Jurkat, Clone E6-1 (cell line): ENCODE measurements around the gene CDH23.

Source experiments
- DNase-seq: peaks from one replicate; pipeline ENCODE4 v3.0.0-alpha.2; 2011; ENCODE audit warnings: low read depth, low spot score
- H3K4me3 ChIP-seq: 2 replicates; pipeline ENCODE4 v1.5.1; 2011; ENCODE audit warnings: mild to moderate bottlenecking, low read length, control low read depth, moderate library complexity

CDH23 gene

DNA sequence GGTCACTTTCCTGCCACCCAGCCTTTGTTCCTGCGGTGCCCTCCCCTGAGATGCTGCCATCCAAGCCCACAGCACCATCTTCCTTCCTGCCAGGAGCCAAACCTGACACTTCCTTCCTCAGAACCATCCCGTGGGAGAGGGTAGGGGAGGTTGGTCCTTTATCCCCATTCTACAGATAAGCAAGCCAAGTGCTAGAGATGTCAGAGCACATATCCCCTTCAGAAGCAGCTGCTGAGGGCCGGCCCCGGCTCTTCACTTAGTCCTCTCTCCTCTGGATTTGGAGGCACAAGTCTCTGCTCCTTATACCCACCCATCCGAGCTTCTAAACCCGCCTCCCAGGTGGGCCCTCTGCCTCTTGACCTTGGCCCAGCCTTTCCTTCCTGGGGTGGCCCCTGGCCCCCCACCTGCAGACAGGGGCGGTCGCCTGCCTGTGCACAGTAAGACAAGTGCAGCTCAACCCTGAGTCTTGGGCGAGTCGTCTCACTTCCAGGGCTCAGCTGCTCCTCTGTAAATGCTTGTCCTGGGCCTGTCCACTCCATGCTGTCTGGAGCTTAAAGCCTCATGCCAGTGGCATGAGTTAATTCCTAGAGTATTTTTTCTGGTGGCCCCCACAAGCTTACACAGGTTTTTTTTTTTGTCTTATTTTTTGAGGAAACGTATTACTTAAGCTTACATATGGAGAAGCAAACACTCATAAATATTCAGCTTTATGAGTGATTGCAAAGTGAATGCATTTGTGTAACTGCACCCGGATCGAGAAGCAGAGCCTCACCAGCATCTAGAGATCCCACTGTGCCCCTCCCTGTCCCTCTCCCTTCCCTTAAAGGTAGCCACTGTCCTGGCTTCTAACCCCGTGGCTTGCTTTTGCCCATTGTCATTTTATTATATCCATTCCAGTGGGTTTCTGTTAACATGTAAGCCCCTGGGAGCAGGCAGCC, 125.1 kb downstream of the CDH23 start:
- no peak overlapping the region for H3K4me3 ChIP-seq
- no peak for DNase-seq

DNA sequence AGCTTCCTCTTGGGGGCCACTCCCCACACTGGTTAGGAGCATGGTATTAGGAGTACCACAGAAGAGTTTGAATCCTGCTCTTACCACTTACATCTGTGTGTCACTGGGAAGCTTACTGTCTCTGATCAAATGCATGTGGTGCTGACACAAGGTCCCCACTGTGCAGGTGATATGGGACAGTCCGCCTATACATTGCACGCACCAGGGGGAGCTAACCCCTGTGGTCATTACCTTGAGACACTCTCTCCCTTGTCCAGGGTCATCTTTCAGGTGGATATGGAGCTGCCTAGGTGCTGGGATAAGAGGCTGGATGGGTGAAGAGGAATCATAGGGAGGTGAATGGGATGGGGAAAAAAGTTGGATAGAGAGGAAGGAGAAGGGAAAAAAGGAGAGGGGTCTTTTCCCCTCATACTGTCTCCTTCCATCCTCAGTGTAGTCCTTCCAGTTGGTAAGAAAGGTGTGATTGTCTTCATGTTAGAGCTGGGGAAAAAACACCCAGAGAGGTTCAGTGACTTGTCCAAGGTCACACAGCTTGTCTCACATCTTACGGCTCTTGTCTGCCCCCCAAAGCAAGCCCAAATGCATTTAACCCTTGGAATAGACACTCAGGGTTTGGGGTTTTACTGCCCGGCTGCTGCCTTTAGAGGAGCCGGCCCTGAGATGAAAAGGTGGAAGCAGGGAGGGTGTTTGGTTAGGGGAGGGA, 125.9 kb downstream of the CDH23 start:
- DNase-seq = no peak
- H3K4me3 ChIP-seq = no peak overlapping the region

DNA sequence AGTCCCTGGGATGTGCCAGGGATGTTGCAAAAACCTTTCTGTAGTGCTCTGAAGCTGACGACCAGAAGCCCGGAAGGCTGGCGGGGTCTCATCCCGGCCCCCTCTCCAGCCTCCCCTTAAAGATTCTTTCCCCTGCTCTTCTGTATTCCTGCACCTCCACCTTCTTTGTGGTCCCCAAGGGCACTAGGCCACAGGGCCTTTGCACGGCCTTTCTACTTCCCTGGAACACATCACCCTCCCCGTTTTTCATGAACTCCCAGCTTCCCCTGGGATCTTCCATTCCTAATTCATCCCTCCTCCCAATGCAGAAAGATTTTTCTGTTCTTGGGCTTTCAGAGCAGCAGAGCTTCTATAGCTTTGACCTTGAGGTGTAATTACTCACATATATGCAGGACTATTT, 127.0 kb downstream of the CDH23 start:
- no peak for DNase-seq
- H3K4me3 ChIP-seq = no peak overlapping the region

DNA sequence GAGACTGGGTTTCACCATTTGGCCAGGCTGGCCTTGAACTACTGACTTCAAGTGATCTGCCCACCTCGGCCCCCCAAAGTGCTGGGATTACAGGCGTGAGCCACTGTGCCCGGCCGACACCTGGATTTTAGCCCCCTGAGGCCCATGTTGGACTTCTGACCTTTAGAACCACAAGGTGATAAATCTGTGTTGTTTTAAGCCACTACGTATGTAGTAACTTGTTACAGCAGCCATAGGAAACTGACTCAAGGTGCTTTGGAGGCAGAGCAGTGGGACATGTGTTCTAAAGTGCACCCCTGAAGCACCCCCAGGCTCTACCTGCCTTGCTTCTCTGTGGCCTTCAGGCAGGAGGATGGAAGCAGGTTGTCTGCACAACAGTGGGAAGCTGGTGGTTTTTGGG, 128.4 kb downstream of the CDH23 start:
- no peak overlapping the region for H3K4me3 ChIP-seq
- DNase-seq = no peak

DNA sequence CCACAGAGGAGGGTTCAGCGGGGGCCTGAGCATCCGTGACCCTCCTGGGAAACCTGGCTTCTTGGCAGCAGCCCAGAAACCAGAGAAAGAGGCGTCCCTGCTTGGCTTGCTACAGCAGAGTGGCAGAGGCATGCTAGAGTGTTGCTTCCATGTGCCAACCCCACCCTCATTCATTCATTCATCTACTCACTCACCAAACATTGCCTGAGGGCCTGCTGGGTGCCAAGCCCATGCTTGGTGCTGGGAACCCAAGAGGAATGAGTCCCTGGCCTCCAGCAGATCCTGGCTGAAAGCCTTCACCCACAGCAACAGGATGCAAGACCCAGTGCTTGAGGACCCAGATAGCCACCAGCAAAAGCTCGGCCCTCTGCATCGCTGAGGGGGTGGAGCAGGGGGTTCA, 129.0 kb downstream of the CDH23 start:
- no peak for DNase-seq
- H3K4me3 ChIP-seq = no peak overlapping the region

DNA sequence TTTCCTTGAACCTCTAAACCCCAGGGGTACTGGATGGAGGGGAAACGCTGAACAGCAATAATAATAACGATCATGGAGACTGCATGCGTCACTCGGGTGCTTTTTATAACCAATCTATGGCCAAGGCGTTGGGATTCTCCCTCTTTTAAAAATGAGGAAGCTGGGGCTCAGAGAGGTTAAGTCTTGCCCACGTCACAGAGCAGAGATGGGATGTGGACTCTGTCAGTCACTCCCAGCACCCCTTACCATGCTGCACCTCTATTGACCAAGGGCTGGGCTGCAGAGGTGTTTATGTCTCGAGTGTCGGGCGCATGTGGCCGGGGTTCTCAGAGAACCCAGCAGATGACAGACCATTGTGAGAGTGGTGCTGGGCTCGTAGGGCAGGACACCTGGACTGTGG, 129.9 kb downstream of the CDH23 start:
- DNase-seq = no peak
- no peak overlapping the region for H3K4me3 ChIP-seq

DNA sequence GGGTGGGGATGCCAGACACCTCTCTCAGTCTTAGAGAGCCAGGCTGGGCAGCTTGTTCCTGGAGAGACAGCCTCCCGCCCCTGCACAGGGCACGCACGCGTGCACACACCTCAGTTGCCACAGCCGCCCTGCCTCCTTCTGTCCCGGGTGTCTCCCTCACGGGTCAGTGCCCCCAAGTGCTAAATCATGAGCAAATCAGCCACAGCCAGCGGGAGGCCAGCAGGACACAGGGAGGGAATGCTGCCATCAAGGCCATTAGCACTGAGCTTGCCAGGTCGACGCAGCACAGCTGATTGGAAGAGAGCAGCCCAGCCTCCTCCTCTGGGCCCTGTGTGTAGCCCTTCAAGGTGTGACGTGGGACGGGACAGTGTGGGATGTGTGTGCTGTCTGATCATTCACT, 130.4 kb downstream of the CDH23 start:
- H3K4me3 ChIP-seq = no peak overlapping the region
- DNase-seq = no peak

DNA sequence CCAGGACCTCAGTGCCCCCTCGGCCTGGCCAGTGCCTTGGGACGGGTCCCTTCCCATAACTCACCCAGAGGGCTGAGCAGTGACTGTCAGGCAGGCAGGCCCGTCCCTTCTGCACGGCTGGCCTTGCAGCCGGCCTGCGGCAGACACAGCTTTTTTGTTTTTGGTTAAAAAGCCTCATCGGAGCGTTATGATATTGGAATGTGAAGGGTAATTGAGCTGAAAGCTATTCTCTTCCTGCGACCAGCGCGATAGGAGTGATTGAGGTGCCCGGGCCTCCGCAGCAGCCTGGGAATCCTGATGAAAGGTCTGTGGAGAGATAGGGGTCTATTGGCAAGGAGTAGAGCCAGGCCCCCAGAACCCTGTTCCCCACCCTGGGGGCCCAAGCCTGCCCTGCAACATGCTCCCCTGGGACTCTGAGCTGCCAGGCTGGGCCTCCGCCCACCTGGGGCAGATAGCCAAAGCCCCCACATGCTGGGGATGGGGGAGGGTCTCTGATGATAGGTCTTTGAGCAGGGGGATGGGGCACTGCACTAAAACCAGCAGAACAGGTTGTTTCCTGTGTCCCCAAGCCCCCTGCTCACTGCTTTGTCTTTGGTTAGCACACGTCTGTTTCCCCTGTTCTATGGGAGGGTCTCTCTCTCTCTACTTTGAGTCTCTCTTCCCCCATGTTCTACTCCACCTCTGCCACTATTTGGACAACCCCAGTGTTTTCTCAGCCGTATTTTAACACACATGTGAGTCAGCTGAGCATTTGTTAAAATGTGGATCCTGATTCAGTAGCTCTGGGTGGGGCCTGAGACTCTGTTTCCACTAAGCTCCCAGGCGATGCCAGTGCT, 131.9 kb downstream of the CDH23 start:
- DNase-seq = no peak

DNA sequence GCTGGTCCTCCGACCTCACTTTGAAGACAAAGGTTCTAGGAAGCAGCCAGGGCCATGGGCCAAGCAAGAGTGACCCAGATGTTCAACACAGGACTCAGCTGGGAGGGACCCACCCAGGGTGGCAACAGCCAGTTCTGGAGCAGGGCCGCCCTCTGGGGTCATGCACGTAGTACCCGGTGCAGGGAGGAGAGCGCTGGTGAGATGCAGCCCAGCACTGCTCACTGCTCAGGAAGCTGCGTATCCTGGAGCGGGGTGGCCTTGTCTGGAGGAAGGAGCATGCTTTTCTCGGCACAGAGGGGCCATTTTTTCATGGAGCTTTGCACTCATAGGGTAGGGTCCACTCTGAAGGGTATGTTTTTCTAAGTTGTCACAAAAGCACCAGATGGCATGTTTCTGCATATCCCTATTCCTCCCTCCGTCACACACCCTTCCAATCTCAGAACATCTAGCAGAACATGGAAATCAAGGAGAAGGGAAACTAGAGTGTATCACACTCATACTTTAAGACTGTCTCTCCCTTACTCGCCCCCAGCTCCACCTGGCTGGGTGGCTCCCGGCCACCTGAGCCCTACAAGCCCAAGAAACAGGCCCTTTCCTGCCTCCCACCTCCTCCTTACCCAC, 132.6 kb downstream of the CDH23 start:
- H3K4me3 ChIP-seq = no peak overlapping the region
- DNase-seq = no peak

More for the DNA sequence above, 131.9 kb downstream of the CDH23 start:
- no peak overlapping the region for H3K4me3 ChIP-seq

DNA sequence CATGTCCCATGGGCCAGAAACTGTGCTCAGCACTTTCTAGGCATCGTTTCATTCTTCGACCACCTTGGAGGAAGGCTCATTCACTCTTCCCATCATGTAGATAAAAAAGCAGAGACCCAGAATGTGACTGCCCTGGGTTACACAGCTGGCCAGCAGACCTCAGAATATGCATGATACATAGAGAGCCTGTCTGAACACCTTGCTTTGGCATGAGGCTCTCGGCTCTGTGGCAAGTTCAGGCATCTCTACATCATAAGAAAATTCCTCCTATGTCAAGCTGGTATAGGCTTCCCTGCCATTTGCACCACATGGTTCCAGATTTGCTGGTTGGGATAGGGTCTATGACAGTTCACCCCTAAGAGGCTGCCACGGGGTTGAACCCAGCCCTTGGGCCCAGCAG, 134.1 kb downstream of the CDH23 start:
- H3K4me3 ChIP-seq = no peak overlapping the region

DNA sequence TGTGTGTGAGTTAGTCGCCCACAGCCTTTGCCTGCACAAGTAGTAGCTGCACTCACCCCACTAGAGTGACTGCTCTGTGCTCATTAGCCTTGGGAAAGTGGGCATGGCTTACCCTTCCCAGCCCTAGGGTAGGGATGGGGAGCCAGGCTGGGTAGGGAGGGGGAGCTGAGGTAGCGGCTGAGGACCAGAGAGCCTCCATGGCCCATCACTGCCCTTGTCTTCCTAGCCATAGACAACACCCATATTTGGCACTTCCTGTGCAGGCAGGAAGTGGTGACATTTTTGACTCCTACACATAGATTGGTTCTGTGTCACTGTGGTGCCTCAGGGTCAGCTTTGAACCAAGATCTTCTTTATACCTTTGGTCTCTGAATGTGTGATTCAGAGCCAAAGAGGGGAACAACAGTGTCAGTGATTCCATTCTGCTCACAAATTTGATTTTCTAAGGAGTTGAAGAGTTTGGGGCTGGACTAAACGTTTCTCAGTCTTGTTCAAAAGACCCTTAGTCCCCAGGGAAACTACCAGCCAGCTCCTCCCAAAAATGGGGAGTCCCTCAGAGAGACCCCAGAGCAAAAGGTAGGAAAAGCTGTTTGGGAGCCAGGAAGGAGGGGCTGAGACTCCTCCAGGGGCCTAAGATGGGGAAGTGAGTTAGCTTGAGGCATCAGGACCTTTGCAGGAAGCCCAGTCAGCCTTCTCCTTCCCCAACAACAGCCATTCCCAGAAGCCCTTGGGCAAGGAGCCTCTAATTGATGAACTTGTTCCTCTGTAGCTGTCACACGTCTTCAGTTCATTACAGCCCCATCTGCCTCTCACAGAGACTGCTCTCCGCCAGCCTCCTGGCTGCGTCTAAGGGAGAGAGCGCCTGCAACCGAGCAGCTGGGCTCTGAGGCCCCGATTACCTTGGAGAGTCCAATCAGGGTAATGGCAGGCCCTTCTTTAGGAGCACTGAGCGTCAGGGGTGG, 135.0 kb downstream of the CDH23 start:
- no peak overlapping the region for H3K4me3 ChIP-seq
- peak; percentile 35 for DNase-seq

More for the DNA sequence above, 134.1 kb downstream of the CDH23 start:
- no peak for DNase-seq

DNA sequence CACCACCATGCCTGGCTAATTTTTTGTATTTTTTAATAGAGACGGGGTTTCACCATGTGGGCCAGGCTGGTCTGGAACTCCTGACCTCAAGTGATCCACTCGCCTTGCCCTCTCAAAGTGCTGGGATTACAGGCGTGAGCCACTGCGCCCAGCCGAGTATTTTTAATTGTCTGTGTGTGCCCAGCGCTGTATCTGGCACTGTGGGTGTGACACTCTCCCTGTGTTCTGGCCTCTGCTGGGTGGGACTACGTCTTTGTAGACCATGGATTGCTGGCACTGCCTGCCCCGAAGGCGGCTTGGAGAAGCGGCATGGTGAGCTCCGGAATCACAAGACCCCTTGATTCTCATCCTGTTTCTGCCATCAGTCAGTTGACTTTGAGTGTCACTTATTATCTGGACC, 136.2 kb downstream of the CDH23 start:
- no peak overlapping the region for H3K4me3 ChIP-seq
- no peak for DNase-seq

DNA sequence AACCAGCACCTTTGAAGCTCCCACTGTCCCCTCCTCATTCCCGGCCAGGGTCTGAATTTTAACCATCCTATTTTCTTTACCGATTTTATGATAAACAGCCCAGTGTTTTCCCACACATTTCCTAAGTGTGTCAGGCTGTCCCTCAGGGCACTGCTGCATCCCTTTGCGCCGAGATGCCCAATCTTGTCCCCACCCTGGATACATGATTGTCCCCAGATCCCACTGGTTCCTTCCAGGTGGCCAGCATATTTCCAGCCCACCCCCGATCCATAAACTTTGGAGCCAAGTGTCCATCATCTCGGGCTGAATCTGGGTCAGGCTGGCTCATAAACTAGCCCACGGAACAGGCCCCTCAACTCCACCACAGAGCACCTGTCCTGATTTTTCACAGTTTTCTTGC, 137.2 kb downstream of the CDH23 start:
- DNase-seq = no peak
- no peak overlapping the region for H3K4me3 ChIP-seq

DNA sequence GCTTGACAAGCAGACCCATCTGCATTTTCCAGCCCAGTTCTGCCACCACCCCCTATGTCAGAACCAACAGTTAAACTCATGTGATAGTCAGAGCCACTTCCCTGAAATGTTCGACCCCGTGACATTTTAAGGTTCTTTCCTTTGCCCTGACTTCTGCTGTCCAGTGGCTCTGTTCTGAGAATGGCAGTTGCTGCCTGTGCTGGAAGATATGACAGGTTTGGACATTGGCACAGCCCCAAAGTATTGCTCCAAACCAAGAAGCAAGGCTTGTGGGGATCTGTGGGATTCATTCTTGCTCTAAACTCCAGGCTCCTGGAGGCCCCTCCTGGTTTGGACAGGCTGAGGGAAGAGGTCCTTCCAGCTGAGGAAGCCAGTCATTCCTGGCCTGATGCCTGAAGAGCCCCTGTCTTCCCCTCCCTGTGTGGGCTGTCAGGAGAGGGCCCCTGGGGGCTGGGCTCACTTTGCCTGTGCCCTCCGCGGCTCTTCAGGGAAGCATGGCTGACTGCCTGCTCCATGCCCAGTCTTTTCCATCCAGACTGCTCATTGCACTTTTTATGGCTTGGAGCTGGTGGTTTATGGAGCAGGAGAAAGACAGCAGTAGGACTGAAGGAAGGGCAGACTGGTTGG, 138.0 kb downstream of the CDH23 start:
- H3K4me3 ChIP-seq = no peak overlapping the region
- no peak for DNase-seq

DNA sequence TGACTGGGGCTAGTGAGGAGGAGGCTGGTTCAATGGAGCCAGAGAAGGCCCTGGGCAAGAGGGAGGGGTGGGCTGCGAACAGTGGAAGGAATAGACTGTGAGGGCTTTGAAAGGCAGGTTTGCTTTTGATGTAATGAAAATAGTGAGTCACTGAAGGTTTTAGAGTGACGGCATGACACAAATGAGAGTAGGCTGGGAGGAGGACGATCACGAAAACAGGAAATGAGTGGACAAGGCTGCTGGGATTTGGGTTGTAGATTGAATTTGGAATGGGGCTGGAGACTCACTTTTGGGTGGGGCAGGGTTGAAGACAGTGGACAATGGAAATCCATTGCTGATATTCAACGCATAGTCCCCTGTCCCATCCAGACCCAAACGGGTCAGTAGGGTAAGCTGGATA, 139.6 kb downstream of the CDH23 start:
- DNase-seq = no peak
- H3K4me3 ChIP-seq = no peak overlapping the region

DNA sequence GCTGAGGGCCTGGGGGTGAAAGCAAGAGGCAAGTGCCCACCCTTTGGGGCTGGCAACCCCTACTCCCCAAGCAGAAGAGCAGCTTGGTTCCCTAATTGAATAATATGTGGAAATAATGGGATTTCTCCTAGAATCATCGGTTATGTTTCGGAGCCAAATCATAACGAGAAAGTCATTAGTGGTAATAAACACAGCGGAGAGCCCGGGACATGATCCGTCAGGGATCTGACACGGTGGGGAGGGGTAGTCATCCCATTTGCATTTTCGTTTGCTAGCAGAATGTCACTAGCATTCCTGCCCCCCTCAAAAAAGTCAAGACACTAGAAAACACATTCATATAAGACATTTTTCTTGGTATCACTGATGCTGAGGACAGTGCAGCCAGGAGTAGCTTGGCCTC, 140.4 kb downstream of the CDH23 start:
- DNase-seq = no peak

DNA sequence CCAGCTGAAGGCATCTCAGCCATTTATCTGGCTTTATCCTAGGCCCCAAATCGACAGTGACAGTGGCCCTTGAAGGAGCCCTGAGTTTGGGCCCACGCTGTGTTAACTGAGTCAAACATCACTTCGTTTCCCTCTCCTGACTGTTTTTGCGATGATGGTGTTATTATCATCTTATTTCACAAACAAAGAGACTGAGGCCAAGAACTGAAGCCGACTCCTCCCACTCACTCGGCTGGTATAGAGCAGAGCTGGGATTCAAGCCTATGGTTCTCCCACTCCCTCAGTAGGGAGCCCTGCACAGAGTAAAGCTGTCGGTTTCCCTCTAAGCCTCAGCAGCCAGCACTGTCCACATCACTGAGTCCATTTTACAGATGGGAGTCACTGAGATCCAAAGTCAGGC, 141.0 kb downstream of the CDH23 start:
- DNase-seq = no peak
- H3K4me3 ChIP-seq = no peak overlapping the region

More for the DNA sequence above, 140.4 kb downstream of the CDH23 start:
- no peak overlapping the region for H3K4me3 ChIP-seq
